Measurements from ENCODE around the gene IL1RL2. TPM values are rescaled to one million over a fixed set of nuclear protein-coding genes. Genes with fewer than 3 reads are reported as not detected.
A peak's percentile ranks its signal among the peaks of the same experiment; 100 is the strongest.

The IL1RL2 gene
- total and polyA plus RNA-seq, 2 of the 4 experiments (the other 2 are of a cell fraction): 0.09 to 0.36 TPM

DNA sequence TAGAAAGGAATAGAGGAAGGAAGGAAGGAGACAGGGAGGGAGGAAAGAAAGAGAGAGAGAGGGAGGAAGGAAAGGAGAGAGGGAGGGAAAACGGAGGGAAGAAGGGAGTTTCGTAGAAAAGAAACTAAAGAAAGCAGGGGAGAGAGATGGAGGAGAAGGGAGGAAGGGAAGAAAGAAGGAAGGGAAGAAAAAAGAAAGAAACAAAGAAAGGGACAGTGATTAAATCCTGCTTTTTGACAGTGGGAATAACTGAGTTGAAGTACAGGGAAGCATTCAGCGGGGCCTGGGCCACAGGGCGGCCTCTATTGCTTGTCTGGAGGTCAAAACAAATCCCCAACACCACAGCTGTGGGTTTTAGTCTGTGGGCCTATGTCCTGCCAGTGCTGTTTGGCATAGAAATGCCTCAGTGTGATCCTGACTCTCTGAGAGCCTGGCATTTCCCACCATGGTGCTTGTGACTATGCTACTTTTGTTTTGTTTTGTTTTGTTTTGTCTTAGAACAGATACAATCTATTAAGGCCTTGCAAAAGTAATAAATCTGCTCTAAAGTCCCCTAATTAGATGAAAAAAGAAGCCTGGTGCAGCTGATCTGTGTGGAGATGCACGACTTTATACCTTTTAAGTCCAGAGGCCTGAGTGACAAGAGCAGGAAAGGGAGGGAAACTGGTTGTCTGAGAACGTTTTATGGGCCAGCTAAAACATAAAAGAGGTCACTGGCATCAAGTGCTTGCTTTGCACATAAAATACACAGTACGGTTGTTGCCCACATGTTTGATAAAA lies 40.0 kb downstream of the IL1RL2 start:
- Histone ChIP-seq H2BK20ac (ENCODE audit: low read depth, low read length) (peak overlapping the region; percentile 87), H4K91ac (ENCODE audit: insufficient read depth, low read depth, low read length) (peak overlapping the region; percentile 85), H3K14ac (replicated peaks; ENCODE audit: low read depth, low read length) (peak overlapping the region; percentile 85), H3K18ac (ENCODE audit: low read depth, low read length) (peak overlapping the region; percentile 88), H2AK5ac (ENCODE audit: low read depth, low read length) (peak overlapping the region; percentile 72), H3K4ac (ENCODE audit: low read depth, low read length) (peak overlapping the region; percentile 84), H3K4me1 (ENCODE audit: control insufficient read depth, insufficient read depth, low read length) (peaks cover 13% of the 10 kb centered on the region), H2BK5ac (ENCODE audit: low read depth, low read length, poor library complexity, severe bottlenecking) (peak overlapping the region; percentile 81), H3K9me1 (ENCODE audit: insufficient read depth, low read length) (peaks cover 12% of the 10 kb centered on the region), H4K8ac (ENCODE audit: low read depth in 2 of 2, low read length in 2 of 2) (peak overlapping the region; percentile 37 to 86), H3K79me1 (ENCODE audit: low read depth in 1 of 2, low read length in 2 of 2) (no peaks in the 10 kb centered on the region), H3K9ac (ENCODE audit: low read depth, low read length) (peak overlapping the region; percentile 26), H3K27me3 (ENCODE audit: control insufficient read depth, insufficient read depth, low read length) (no peaks in the 10 kb centered on the region), H2AFZ (replicated peaks; ENCODE audit: low read length, poor library complexity) (peak overlapping the region; percentile 86), H3K4me2 (ENCODE audit: low read depth, low read length) (0 out of 2 replicates have a peak overlapping the region, but pooled peaks have one; percentile 12), H3K9me3 (ENCODE audit: control insufficient read depth, insufficient read depth, low read length) (no peaks in the 10 kb centered on the region), H3K36me3 (ENCODE audit: control insufficient read depth, insufficient read depth, low read length) (no peaks in the 10 kb centered on the region), H3K23ac (ENCODE audit: low read depth, low read length) (peak overlapping the region; percentile 83; the same call in 1 of the 2 replicates), H3K27ac (ENCODE audit: insufficient read depth, low read length) (peak overlapping the region; percentile 69), H4K5ac (ENCODE audit: low read depth, low read length) (peak overlapping the region; percentile 76), H3K56ac (ENCODE audit: extremely low read depth, insufficient read depth, low read length) (peak overlapping the region; percentile 72), H3K4me3 (ENCODE audit: insufficient read depth, low read depth, low read length) (no peak overlapping the region), H2BK120ac (ENCODE audit: low read depth, low read length) (peak overlapping the region; percentile 90), H4K20me1 (ENCODE audit: insufficient read depth, low read length) (no peaks in the 10 kb centered on the region), H2AK9ac (replicated peaks; ENCODE audit: low read depth, low read length, poor library complexity) (peak overlapping the region; percentile 80), H2BK15ac (ENCODE audit: low read depth, low read length) (peak overlapping the region; percentile 70; the same call in 2 of the 3 replicates)
- TF ChIP-seq POLR2A (IDR thresholded peaks at IDR 0.05; ENCODE audit: low read depth, low read length): peak; percentile 36; the same call in 1 of the 2 replicates
- TF ChIP-seq FOS (IDR thresholded peaks at IDR 0.05; ENCODE audit: low read depth, low read length): no peak
- TF ChIP-seq CEBPB (IDR thresholded peaks at IDR 0.05; ENCODE audit: low read depth, low read length): no peak
- DNase-seq (peak; percentile 30), ATAC-seq (ENCODE audit: low read depth) (no peak)
- ChIA-PET CTCF (interaction anchor here (1.4 kb wide), 1 partner anchor 14 kb away, joined by 4 read pairs; no protein-coding TSS in a partner anchor), POLR2A (ENCODE audit: unreplicated experiment) (no interaction called here)
- in situ Hi-C loops (cut with MboI; ENCODE audit: low sequenced_read_pairs) (no loop called here), intact Hi-C loops (cut with micrococcal nuclease) (no loop called here), dilution Hi-C loops (cut with HindIII; ENCODE audit: low sequenced_read_pairs, unreplicated experiment) (no loop called here)
- 92 to 100% methylated on average over 2 of the region's 7 CpGs for WGBS, 2 experiments (ENCODE audit: extremely low coverage in 2 of 2, insufficient read length in 1 of 2)
- no TSS peak for BruUV-seq (replicated peaks)

All from IMR-90 (cell line).